ENCODE data around the gene ASB1. TPM values are rescaled to one million over a fixed set of nuclear protein-coding genes. Genes with fewer than 3 reads are reported as not detected.

The ASB1 gene
- total and polyA plus RNA-seq, 2 of the 13 experiments (the other 11 are each of a cell fraction or from before 2014, with no cell fraction given) = 48.6 to 49.2 TPM

DNA sequence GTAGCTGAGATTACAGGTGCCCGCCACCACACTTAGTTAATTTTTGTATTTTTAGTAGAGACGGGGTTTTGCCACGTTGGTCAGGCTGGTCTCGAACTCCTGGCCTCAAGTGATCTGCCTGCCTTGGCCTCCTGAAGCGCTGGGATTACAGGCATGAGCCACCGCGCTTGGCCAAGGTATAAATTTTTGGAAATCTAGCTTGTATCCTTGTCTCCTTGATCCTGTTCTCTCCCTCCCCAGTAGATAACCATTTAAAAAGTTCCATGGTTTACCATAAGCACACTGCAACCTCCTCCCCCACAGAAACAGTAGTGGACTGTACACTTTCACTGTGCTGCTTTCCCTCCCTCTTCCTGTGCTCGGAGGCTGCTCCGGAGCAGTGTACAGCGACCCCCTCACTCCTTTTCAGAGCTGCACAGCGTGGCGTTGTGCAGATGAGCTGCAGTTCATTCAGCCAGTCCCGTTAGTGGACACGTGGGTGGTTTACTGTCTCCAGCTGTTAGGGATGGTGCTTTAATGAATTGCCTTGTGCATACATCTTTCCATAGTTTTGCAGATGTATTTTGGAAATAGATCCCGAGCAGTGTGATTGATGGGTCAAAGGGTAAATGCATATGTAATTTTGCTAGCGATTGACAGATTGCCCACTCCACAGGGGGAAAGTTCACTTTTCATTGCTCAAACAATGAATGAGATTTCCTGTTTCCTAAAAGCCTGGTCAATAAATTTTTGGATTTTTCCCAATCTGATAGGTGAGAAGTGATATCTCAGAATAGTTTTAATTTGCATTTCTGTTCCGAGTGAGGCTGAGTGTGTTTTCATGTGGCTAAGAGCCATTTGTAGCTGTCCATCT, 14.8 kb downstream of the ASB1 start (continued):
- TF ChIP-seq, protein P1, sequence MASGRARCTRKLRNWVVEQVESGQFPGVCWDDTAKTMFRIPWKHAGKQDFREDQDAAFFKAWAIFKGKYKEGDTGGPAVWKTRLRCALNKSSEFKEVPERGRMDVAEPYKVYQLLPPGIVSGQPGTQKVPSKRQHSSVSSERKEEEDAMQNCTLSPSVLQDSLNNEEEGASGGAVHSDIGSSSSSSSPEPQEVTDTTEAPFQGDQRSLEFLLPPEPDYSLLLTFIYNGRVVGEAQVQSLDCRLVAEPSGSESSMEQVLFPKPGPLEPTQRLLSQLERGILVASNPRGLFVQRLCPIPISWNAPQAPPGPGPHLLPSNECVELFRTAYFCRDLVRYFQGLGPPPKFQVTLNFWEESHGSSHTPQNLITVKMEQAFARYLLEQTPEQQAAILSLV (CRISPR knock-in tag; IDR thresholded peaks at IDR 0.05; ENCODE audit: borderline replicate concordance) = peak; percentile 69; the same call in 1 of the 2 replicates
- TF ChIP-seq, protein P2, sequence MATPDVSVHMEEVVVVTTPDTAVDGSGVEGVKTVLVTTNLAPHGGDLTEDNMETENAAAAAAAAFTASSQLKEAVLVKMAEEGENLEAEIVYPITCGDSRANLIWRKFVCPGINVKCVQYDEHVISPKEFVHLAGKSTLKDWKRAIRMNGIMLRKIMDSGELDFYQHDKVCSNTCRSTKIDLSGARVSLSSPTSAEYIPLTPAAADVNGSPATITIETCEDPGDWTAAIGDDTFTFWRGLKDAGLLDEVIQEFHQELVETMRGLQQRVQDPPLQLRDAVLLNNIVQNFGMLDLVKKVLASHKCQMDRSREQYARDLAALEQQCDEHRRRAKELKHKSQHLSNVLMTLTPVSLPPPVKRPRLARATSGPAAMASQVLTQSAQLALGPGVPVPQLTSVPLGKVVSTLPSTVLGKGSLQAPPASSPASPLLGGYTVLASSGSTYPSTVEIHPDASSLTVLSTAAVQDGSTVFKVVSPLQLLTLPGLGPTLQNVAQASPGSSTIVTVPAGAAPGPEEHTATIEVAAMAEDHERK (CRISPR knock-in tag; IDR thresholded peaks at IDR 0.05; ENCODE audit: low read depth) = no peak
- TF ChIP-seq ZNF616 (CRISPR knock-in tag; IDR thresholded peaks at IDR 0.05; ENCODE audit: low read depth) (no peak), ZNF530 (CRISPR knock-in tag; IDR thresholded peaks at IDR 0.05; ENCODE audit: low read depth) (no peak), ZNF564 (CRISPR knock-in tag; IDR thresholded peaks at IDR 0.05) (peak; percentile 61; the same call in 1 of the 2 replicates), ZNF782 (CRISPR knock-in tag; IDR thresholded peaks at IDR 0.05; ENCODE audit: borderline replicate concordance) (peak; percentile 68; the same call in 1 of the 2 replicates), TGIF2 (CRISPR knock-in tag; IDR thresholded peaks at IDR 0.05) (peak; percentile 81; the same call in 1 of the 2 replicates), CBX2 (IDR thresholded peaks at IDR 0.05; ENCODE audit: low read depth, low read length) (no peak), CBX2 (CRISPR knock-in tag; IDR thresholded peaks at IDR 0.05; ENCODE audit: low read depth) (no peak), RFX5 (IDR thresholded peaks at IDR 0.05; ENCODE audit: low read depth, low read length) (no peak), ZNF678 (CRISPR knock-in tag; IDR thresholded peaks at IDR 0.05) (no peak), AHR (CRISPR knock-in tag; IDR thresholded peaks at IDR 0.05) (0 out of 2 replicates have a peak, but pooled peaks have one; percentile 26)
- TF ChIP-seq, protein P3, sequence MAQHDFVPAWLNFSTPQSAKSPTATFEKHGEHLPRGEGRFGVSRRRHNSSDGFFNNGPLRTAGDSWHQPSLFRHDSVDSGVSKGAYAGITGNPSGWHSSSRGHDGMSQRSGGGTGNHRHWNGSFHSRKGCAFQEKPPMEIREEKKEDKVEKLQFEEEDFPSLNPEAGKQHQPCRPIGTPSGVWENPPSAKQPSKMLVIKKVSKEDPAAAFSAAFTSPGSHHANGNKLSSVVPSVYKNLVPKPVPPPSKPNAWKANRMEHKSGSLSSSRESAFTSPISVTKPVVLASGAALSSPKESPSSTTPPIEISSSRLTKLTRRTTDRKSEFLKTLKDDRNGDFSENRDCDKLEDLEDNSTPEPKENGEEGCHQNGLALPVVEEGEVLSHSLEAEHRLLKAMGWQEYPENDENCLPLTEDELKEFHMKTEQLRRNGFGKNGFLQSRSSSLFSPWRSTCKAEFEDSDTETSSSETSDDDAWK (CRISPR knock-in tag; IDR thresholded peaks at IDR 0.05) = no peak
- TF ChIP-seq, protein P4, sequence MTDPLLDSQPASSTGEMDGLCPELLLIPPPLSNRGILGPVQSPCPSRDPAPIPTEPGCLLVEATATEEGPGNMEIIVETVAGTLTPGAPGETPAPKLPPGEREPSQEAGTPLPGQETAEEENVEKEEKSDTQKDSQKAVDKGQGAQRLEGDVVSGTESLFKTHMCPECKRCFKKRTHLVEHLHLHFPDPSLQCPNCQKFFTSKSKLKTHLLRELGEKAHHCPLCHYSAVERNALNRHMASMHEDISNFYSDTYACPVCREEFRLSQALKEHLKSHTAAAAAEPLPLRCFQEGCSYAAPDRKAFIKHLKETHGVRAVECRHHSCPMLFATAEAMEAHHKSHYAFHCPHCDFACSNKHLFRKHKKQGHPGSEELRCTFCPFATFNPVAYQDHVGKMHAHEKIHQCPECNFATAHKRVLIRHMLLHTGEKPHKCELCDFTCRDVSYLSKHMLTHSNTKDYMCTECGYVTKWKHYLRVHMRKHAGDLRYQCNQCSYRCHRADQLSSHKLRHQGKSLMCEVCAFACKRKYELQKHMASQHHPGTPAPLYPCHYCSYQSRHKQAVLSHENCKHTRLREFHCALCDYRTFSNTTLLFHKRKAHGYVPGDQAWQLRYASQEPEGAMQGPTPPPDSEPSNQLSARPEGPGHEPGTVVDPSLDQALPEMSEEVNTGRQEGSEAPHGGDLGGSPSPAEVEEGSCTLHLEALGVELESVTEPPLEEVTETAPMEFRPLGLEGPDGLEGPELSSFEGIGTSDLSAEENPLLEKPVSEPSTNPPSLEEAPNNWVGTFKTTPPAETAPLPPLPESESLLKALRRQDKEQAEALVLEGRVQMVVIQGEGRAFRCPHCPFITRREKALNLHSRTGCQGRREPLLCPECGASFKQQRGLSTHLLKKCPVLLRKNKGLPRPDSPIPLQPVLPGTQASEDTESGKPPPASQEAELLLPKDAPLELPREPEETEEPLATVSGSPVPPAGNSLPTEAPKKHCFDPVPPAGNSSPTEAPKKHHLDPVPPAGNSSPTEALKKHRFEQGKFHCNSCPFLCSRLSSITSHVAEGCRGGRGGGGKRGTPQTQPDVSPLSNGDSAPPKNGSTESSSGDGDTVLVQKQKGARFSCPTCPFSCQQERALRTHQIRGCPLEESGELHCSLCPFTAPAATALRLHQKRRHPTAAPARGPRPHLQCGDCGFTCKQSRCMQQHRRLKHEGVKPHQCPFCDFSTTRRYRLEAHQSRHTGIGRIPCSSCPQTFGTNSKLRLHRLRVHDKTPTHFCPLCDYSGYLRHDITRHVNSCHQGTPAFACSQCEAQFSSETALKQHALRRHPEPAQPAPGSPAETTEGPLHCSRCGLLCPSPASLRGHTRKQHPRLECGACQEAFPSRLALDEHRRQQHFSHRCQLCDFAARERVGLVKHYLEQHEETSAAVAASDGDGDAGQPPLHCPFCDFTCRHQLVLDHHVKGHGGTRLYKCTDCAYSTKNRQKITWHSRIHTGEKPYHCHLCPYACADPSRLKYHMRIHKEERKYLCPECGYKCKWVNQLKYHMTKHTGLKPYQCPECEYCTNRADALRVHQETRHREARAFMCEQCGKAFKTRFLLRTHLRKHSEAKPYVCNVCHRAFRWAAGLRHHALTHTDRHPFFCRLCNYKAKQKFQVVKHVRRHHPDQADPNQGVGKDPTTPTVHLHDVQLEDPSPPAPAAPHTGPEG (CRISPR knock-in tag; IDR thresholded peaks at IDR 0.05) = 0 out of 2 replicates have a peak, but pooled peaks have one; percentile 54
- TF ChIP-seq, protein P5, sequence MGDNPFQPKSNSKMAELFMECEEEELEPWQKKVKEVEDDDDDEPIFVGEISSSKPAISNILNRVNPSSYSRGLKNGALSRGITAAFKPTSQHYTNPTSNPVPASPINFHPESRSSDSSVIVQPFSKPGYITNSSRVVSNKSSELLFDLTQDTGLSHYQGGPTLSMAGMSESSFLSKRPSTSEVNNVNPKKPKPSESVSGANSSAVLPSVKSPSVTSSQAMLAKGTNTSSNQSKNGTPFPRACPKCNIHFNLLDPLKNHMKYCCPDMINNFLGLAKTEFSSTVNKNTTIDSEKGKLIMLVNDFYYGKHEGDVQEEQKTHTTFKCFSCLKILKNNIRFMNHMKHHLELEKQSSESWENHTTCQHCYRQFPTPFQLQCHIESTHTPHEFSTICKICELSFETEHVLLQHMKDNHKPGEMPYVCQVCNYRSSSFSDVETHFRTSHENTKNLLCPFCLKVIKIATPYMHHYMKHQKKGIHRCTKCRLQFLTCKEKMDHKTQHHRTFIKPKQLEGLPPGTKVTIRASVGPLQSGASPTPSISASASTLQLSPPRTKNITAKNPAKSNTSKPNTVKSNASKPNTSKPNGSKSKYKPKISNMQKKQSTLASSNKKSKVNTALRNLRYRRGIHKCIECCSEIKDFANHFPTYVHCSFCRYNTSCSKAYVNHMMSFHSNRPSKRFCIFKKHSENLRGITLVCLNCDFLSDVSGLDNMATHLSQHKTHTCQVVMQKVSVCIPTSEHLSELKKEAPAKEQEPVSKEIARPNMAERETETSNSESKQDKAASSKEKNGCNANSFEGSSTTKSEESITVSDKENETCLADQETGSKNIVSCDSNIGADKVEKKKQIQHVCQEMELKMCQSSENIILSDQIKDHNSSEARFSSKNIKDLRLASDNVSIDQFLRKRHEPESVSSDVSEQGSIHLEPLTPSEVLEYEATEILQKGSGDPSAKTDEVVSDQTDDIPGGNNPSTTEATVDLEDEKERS (CRISPR knock-in tag; IDR thresholded peaks at IDR 0.05) = peak; percentile 85

Measured in HepG2 (cell line).